ENCODE measurements around the gene PARS2. TPM values are rescaled to one million over a fixed set of nuclear protein-coding genes. Genes with fewer than 3 reads are reported as not detected.

Gene PARS2
- polyA plus RNA-seq, 1 donor from 2014 or later: 1.9 TPM

GRCh38 chr1:54754486-54755285, 9.6 kb downstream of the PARS2 start:
- no peaks in the 10 kb centered on the region for H3K9me3 ChIP-seq (ENCODE audit: low read length)
- no peaks in the 10 kb centered on the region for H3F3A ChIP-seq (ENCODE audit: insufficient read depth, low read length, poor library complexity, severe bottlenecking)
- no peak overlapping the region for H3K9ac ChIP-seq (ENCODE audit: low read length)

GRCh38 chr1:54754045-54754444, 10.3 kb downstream of the PARS2 start:
- Histone ChIP-seq H3K9me2 (ENCODE audit: insufficient read depth, low read length) (no peaks in the 10 kb centered on the region), H3K4me3 (ENCODE audit: low read length) (no peak overlapping the region), H3K27me3 (ENCODE audit: insufficient read depth, low read depth, low read length) (no peaks in the 10 kb centered on the region), H3K36me3 (ENCODE audit: insufficient read depth, low read length) (no peaks in the 10 kb centered on the region), H3K9ac (ENCODE audit: low read length) (no peak overlapping the region), H4K20me1 (ENCODE audit: insufficient read depth) (no peaks in the 10 kb centered on the region), H3F3A (ENCODE audit: insufficient read depth, low read length, poor library complexity, severe bottlenecking) (no peaks in the 10 kb centered on the region), H2AFZ (ENCODE audit: low read depth, low read length) (no peak overlapping the region), H3K4me2 (ENCODE audit: low read length) (no peak overlapping the region), H3K79me2 (replicated peaks; ENCODE audit: insufficient read depth, low read length) (no peaks in the 10 kb centered on the region), H3K27ac (ENCODE audit: low read length) (no peak overlapping the region), H3K9me3 (ENCODE audit: low read length) (no peaks in the 10 kb centered on the region)
- TF ChIP-seq RAD21 (conservative IDR thresholded peaks at IDR 0.05) (no peak), SMC3 (conservative IDR thresholded peaks at IDR 0.05; ENCODE audit: poor library complexity) (no peak), POLR2AphosphoS5 (IDR thresholded peaks at IDR 0.05) (no peak), EP300 (conservative IDR thresholded peaks at IDR 0.05; ENCODE audit: poor library complexity, severe bottlenecking) (no peak), EZH2 (IDR thresholded peaks at IDR 0.05; ENCODE audit: borderline replicate concordance, insufficient read depth, low read length, poor library complexity, severe bottlenecking) (no peak), TAF1 (IDR thresholded peaks at IDR 0.05; ENCODE audit: low read depth) (no peak), MXI1 (conservative IDR thresholded peaks at IDR 0.05; ENCODE audit: poor library complexity, severe bottlenecking) (no peak)

More at GRCh38 chr1:54754486-54755285, 9.6 kb downstream of the PARS2 start:
- no peak overlapping the region for H3K27ac ChIP-seq (ENCODE audit: low read length)
- no peak overlapping the region for H3K4me3 ChIP-seq (ENCODE audit: low read length)
- no peak for TF ChIP-seq CTCF (IDR thresholded peaks at IDR 0.05; ENCODE audit: poor library complexity, severe bottlenecking)
- TF ChIP-seq REST (IDR thresholded peaks at IDR 0.05; ENCODE audit: borderline replicate concordance): no peak
- TF ChIP-seq EZH2 (IDR thresholded peaks at IDR 0.05; ENCODE audit: borderline replicate concordance, insufficient read depth, low read length, poor library complexity, severe bottlenecking): no peak
- TF ChIP-seq SMC3 (conservative IDR thresholded peaks at IDR 0.05; ENCODE audit: poor library complexity): no peak
- TF ChIP-seq POLR2AphosphoS5 (IDR thresholded peaks at IDR 0.05): no peak
- TF ChIP-seq TAF1 (IDR thresholded peaks at IDR 0.05; ENCODE audit: low read depth): no peak
- no peaks in the 10 kb centered on the region for H4K20me1 ChIP-seq (ENCODE audit: insufficient read depth)
- H2AFZ ChIP-seq (ENCODE audit: low read depth, low read length): no peak overlapping the region
- H3K79me2 ChIP-seq (replicated peaks; ENCODE audit: insufficient read depth, low read length): no peaks in the 10 kb centered on the region
- H3K9me2 ChIP-seq (ENCODE audit: insufficient read depth, low read length): no peaks in the 10 kb centered on the region
- no peaks in the 10 kb centered on the region for H3K36me3 ChIP-seq (ENCODE audit: insufficient read depth, low read length)
- H3K4me2 ChIP-seq (ENCODE audit: low read length): no peak overlapping the region
- H3K27me3 ChIP-seq (ENCODE audit: insufficient read depth, low read depth, low read length): no peaks in the 10 kb centered on the region
